DMS 273 treated with DMSO at 0.1 percent for 48 hours (cell line): Measurements from ENCODE around the gene SLAMF8.
A peak's percentile ranks its signal among the peaks of the same experiment; 100 is the strongest.

Source experiments
- DNase-seq: peaks from one replicate; lab custom pipeline; 2025; lab: John Stamatoyannopoulos, UW

Gene SLAMF8

GRCh38 chr1:159821171-159821867 lies 5.4 kb upstream of the SLAMF8 start:
- no peak for DNase-seq

- peak; percentile 84 for DNase-seq
These were observed 3.3 kb upstream of the SLAMF8 start for GRCh38 chr1:159823406-159823805.

DNA sequence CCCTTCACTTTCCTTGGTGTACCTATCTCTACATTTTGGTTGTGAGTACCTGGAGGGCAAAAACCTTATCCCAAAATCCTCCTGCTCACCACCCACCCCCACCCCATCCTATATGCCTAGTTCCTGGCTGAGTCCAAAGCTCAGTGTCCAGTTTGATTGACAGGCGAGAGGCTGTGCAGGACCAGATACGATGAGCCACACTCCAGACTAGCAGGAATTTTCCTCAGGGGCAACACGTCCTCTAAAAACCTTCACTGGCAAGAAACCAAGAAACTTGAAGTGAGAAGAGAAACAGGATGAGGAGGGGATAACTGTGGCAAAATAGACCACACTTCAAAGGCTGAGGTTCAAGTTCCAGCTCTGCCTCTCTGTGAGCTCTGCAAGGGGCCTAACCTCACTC lies 1.1 kb upstream of the SLAMF8 start:
- DNase-seq, result no peak

- no peak for DNase-seq
These were observed 423 bp downstream of the SLAMF8 start for GRCh38 chr1:159827102-159827490.

DNA sequence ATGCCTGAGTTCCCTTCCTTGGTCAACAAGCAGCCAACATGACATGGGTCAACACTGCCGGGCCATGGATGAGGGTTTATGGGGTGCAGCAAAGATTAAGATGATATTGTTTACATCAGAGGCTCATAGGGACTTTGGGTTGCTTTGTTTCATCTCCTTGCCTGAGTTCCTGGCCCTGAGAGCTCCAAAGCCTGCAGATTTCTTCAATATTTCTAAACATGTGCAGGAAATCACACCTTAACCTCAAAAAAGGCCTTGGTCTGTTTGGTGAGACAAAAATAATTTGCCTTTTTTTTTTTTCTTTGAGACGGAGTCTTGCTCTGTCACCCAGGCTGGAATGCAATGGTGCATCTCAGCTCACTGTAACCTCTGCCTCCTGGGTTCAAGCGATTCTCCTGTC lies 876 bp downstream of the SLAMF8 start:
- DNase-seq, result no peak

DNA sequence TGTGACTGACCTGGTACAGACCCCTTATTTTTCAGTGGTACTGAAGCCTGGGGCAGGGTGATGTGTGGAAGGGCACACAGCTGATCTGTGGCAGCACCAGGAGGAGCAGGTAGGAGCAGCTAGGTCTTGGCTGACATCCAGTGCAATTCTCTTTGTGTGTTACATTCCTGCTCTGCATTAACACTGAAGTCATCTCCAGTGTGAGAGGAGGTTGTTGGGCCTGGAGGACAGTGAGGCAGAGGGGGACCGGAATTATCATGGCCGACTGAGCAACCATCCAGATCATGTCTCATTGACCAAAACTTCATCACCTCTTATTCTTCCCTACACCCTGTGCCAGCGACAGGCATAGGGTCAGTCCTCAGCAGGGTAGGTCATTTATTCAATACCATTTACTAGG lies 1.5 kb downstream of the SLAMF8 start:
- DNase-seq, result no peak

DNA sequence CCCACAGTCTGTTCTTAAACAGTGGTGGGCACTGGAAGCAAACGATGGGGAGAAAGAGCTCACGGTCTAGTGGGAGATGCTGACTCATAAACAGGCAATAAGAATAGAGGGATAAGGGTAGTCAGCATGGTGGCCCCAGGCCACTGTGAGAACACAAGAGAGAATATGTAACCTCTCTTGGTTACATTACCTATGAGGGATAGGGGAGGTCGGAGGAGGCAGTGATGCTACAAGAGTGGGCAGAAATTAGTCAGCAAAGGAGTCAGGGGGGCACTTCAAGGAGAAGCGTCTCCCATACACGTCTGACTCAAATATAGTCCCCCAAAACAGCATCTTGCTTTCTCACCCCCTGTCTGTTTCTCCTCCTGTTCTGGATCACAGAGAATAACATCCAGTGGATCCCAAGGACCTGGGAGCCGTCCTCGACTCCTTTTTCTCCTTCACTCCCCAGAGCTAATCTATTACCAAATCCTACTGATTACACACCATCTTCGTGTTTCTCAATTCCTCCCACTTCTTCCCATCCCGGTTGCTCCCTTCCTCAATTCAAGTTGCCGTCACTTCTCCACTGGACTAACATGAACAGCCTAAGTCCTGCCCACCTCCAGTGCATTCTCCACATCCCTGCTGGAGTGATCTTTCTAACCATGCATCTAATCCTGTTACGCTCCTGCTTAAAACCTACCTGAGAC lies 2.1 kb downstream of the SLAMF8 start:
- no peak for DNase-seq

GRCh38 chr1:159829273-159829634 lies 2.6 kb downstream of the SLAMF8 start:
- DNase-seq, result no peak

DNA sequence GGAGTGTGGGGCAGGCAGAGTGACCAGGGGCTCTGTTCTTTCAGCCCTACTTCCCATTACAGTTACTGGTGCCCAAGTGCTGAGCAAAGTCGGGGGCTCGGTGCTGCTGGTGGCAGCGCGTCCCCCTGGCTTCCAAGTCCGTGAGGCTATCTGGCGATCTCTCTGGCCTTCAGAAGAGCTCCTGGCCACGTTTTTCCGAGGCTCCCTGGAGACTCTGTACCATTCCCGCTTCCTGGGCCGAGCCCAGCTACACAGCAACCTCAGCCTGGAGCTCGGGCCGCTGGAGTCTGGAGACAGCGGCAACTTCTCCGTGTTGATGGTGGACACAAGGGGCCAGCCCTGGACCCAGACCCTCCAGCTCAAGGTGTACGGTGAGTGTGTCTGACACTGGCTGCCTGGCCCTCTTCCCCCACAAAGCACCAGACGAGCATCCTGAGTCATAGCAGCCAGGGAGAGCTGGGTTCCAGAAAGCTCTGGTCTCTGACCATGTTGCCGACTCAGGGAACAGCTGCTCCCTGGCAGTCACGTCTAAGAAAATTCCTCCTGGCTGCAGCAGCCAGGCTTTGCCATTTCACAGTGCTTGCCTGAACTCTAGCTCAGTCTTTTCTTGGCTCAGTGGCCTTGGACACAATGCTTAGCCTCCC lies 3.3 kb downstream of the SLAMF8 start:
- no peak for DNase-seq

DNA sequence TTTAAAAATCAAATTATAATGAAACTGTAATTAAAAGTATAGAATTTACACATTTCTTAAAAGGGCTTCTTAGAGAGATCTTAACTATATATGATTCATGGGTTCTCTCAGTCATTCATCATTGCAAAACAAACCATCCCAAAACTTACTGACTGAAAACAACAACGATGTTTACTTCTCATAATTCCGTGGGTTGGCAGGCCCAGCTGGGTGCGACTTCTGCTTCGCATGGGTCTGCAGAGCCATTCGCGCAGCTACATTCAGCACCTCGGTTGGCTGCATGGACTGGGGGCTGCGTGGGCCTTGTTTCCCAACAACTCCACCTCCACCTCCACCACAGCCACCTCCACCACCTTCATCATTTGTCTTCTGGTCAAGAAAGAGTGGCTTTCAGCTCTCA lies 4.0 kb downstream of the SLAMF8 start:
- DNase-seq, result no peak

DNA sequence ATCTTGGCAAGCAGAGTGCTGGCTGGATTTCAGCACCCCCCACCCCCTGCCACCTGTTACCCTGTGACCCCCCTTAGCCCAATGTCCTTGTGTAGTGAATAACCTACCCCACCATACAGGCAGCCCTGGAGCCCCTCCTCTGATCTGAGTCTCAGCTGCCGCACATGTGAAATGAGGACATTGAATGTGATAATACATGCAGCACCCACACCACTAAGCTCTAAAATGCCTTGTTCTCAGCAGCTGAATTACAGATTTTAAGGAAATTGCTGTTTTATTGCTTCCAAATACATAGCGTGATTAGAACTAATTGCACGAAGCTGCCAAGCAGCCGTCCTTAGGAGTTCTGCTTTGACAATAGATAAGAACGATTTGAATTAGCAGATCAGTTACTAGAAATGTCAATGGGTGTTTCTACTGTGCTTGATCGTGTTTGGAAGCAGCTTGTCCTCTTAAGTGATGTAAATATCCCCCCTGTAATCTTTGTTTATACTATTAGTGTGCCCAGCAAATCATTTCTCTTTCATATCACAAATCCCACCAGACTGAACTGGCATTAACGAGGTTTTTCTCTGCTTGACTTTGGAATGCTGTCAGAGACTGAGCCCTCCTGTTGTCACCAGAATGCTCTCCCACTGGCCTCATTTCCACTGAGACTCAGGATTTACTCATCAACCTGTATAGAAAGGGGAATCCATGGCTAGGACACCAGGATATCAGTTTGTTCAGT lies 4.9 kb downstream of the SLAMF8 start:
- DNase-seq, result no peak

DNA sequence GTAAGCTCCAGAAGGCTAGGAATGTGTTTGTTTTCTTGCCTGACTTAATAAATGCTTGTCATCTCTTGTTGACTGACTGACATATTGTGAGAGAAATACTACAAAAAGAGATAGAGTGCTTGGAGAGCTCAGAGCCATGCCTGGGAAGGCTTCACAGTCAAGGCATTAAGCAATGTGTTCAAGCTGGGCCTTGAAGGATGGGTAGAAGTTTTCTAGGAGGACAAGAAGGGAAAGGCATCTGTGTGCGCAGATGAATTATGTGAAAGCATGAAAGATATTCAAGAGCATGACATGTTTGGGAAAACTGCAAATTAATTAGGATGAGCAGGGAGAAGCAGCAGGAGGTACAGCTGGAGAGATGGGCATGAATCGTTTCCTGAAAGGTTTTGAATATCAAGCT lies 5.6 kb downstream of the SLAMF8 start:
- no peak for DNase-seq

- no peak for DNase-seq
These were observed 8.7 kb downstream of the SLAMF8 start for GRCh38 chr1:159835356-159835755.

DNA sequence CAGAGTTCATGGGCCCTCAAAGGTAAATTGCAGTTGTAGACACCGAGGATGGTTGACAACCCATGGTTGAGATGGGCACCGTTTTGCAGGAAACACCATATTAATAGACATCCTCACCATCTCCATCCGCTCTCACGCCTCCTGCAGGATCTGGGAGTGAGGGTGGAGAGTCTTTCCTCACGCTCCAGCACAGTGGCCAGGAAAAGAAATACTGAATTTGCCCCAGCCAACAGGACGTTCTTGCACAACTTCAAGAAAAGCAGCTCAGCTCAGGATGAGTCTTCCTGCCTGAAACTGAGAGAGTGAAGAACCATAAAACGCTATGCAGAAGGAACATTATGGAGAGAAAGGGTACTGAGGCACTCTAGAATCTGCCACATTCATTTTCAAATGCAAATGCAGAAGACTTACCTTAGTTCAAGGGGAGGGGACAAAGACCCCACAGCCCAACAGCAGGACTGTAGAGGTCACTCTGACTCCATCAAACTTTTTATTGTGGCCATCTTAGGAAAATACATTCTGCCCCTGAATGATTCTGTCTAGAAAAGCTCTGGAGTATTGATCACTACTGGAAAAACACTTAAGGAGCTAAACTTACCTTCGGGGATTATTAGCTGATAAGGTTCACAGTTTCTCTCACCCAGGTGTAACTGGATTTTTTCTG lies 9.3 kb downstream of the SLAMF8 start:
- DNase-seq, result no peak

DNA sequence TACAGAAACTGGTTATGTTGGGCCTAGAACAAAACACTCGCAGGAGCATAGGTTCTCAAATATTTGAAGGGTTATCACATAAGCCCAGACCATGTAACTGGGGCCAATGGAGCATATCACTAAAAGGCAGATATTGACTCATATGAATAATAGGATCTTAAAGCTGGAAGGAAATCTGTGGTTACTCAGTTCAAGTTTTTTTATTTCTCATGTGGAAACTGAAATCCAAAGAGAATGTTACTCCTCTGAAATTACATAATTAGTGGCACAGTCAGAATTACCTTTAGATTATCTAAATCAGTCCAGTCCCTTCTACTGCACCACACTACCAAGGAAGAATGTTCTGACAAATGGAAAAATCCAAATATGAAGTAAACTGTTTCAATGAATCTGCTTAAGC lies 12.0 kb downstream of the SLAMF8 start:
- DNase-seq, result no peak

GRCh38 chr1:159839116-159839849 lies 12.6 kb downstream of the SLAMF8 start:
- DNase-seq, result no peak

DNA sequence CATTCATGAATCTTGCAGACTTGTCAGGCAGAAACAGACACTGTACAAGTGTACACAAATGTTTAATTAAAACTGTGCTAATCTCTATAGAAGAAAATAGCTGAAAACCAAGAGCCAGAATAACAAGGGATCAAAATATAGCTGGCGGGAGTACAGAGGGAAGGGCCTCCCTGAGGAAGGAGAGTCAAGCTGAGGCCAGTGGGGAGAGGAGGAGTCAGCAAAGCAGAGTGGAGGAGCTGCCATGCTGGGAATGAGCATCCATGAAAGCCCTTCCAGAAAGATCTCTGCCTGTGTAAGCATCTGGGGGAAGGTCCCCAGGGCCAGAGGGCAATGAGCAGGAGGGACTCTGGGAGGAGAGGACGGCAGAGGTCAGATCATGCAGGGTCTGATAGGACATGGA lies 15.1 kb downstream of the SLAMF8 start:
- DNase-seq, result no peak

- no peak for DNase-seq
These were observed 16.8 kb downstream of the SLAMF8 start for GRCh38 chr1:159843459-159843858.

DNA sequence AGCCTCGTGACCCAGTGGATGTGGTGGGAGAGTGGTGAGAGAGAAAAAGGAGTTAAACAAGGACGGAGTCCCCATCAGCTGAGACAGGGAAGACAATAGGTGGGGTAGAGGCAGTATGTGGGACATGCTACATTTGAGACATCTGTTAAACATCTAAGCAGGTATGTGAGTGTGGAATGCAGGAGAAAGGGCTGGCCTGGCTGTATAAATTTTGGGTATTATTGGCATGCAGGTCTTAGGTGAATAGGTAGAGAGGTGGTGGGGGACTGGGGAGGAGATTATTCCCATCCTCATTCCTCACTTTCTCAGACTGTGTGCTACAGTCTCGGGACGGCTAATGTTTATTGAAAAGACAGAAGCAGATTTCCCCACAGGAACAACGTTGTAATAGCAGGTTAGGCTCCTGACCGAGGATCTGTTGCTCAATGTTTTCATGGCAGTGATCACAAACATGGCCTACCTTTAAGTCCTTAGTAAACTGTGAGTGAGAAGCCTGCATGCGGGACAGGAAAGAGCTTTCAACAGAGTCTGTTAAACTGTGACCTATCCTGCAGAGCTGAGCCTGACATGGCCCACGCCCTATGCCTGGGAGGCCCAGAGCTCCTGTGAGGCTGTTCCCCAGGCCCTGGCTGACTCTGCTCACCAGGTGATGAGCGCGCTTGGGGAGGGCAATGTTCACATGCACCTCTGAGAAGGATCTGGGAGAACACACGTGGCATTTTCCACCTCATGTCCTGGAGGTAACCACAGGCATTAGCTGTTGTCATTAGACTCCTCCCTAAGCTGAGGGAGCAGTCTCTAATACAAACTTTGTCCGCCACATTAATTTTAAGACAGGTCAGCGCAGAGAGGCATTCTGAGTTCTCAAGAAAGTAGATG lies 19.3 kb downstream of the SLAMF8 start:
- no peak for DNase-seq

DNA sequence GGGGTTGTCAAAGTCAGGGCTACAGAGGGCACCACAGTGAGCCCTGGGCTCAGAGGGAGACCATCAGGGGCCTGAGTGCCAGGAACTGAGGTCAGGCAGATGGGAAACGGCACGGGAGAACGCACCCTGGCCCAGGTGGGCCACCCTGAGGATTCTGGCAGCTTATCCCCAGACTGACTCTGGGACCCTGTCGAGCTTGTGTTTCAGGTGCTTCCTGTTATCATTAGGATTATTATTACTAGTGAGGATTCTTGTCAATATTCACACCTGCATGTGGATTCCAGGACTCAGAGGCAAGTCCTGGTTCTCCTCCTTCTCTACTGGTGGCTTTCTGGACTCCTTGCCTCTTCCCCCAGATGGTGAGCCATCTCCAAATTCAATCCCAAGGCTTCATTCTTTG lies 20.6 kb downstream of the SLAMF8 start:
- no peak for DNase-seq

GRCh38 chr1:159848326-159848725 lies 21.7 kb downstream of the SLAMF8 start:
- DNase-seq, result no peak
